GM12875 (cell line): ENCODE measurements around the gene CACNA2D3.

ENCODE experiments used
- H3K4me3 ChIP-seq: one replicate; pipeline ENCODE4 v1.5.1; 2011; ENCODE audit warnings: low read depth, low read length, control low read depth
- TF ChIP-seq, protein P1 (sequence below): IDR thresholded peaks from 2 replicates; pipeline ENCODE4 v1.5.1; 2011; ENCODE audit warnings: low read depth, mild to moderate bottlenecking, control low read depth, inconsistent platforms, low read length, moderate library complexity, borderline replicate concordance; ENCODE audit not compliant: insufficient read depth

Gene CACNA2D3

DNA sequence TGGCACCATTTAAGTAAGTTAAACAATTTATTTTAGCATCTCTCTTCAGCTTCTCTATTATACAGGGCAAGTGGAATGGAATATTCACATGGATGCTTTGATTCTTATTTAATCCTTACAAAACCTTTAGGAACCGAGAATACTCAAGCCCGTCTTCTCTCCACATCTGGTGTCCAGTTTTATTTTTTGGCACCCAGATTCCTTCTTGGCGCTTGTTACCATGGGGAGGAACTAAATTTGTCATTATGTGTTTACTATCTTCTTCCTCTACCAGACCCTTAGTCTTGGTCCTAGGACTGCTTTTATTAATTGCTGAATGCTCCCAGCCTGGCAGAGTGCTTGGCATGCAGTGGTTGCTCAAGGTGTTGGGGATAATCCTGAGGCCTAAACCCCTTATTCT is 138.8 kb downstream of the CACNA2D3 start:
- TF ChIP-seq, protein P1, sequence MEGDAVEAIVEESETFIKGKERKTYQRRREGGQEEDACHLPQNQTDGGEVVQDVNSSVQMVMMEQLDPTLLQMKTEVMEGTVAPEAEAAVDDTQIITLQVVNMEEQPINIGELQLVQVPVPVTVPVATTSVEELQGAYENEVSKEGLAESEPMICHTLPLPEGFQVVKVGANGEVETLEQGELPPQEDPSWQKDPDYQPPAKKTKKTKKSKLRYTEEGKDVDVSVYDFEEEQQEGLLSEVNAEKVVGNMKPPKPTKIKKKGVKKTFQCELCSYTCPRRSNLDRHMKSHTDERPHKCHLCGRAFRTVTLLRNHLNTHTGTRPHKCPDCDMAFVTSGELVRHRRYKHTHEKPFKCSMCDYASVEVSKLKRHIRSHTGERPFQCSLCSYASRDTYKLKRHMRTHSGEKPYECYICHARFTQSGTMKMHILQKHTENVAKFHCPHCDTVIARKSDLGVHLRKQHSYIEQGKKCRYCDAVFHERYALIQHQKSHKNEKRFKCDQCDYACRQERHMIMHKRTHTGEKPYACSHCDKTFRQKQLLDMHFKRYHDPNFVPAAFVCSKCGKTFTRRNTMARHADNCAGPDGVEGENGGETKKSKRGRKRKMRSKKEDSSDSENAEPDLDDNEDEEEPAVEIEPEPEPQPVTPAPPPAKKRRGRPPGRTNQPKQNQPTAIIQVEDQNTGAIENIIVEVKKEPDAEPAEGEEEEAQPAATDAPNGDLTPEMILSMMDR, result no peak
- no peak overlapping the region for H3K4me3 ChIP-seq

DNA sequence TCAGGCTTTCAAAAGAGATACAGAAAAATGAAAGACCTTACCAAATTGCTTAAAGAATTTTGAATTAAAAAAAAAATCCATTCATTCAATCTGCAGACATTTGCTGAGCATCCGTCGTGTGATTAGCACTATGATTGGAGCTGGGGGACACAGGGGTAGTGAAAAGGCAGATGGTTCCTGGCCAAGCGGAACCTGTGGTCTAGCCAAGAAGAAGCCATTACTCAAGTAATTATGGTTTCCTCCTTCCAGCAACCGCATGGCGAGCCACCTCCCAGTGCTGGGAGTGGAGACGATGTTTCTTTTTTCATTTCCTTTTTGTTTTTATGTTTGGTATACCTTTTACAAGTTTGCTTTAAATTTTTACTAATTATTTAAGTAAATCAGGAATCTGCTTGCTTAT is 140.2 kb downstream of the CACNA2D3 start:
- TF ChIP-seq, protein P1, result no peak
- H3K4me3 ChIP-seq, result no peak overlapping the region

DNA sequence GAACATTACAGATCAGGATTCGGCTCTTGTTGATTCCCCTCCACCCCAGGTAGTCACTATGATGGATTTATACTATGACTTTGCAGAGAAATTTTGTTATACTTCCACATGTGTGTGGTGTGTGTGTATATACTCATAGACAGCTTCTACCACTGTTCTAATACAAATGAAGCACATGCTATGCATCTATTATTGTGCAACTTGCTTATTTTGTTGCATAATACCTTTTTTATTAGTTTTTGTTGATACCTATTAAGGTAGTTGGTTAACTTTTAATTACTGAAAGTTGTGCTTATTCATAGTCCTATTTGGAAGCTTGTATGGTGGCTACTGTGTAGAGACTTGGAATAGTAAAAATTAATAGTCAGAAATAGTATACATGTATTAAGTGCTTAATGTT is 140.6 kb downstream of the CACNA2D3 start:
- TF ChIP-seq, protein P1, result no peak
- no peak overlapping the region for H3K4me3 ChIP-seq

DNA sequence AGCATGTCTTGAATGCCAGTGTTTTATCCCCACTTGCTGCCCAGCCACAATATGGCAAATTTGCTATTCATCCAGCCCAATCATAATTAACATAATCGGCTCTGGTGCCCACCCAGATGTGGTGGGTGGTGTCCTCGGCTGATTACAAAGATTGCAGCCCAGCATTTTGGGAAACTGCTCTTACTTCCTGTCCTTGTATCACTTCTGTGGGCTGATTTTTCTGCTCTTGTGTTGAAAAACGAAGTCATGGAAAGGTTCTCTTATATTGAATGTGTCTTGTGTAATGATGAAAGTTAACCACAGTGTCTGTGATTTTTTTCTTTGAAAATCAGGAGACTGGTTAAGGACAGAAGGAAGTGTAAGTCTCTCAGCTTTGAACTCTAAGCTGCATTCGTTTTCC is 141.7 kb downstream of the CACNA2D3 start:
- TF ChIP-seq, protein P1, result no peak
- H3K4me3 ChIP-seq, result no peak overlapping the region

DNA sequence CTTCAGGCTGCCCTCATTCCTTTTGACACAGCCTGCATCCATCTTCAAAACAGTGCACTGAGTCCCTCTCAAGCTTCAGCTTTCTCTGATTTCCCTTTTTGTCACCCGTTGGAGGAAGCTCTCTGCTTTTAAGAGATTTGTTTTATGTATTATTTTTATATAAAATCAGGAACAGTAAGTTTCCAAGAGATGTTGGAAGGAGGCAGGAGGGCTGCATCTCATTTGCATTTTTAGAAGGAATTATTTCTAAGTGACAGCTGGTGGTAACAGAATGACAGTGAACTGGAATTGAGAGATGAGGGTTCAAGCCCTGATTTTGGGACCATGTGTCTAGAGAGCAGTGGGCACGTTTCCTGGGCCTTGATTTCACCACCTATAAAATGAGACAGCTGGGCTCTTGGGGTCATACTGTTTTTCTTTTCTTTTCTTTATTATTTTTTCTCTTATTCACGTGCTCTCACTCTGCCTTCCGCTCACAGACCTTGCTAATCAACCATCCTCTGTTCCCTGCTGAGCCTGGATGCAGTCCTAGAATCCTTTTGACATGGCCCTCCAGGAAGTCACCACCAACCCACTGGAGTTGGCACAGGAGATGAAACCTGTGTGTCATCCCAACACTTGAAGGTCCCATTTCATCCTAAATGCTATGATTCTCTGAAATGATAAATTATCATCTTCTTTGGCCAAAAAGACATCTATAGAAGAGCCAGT is 148.6 kb downstream of the CACNA2D3 start:
- no peak overlapping the region for H3K4me3 ChIP-seq
- TF ChIP-seq, protein P1, result no peak

DNA sequence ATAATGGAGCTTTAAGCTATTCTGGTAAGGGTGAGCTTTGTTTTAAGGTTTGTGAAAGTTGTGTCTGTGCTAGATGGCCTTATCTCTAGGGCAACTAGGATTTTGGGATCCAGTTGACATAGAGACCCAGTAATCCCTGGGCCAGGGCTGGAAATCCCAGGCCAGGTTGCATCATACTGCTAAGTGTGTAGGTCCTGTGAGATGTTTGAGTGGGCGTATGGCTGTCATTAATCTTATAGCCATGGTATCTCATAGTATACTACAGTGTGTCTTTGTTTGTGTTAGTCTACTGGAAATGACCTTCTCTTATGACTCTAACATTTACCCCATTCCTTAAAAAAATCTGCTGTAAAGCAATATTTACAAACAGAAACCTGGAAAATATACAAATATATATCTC is 151.4 kb downstream of the CACNA2D3 start:
- H3K4me3 ChIP-seq, result no peak overlapping the region
- TF ChIP-seq, protein P1, result no peak

DNA sequence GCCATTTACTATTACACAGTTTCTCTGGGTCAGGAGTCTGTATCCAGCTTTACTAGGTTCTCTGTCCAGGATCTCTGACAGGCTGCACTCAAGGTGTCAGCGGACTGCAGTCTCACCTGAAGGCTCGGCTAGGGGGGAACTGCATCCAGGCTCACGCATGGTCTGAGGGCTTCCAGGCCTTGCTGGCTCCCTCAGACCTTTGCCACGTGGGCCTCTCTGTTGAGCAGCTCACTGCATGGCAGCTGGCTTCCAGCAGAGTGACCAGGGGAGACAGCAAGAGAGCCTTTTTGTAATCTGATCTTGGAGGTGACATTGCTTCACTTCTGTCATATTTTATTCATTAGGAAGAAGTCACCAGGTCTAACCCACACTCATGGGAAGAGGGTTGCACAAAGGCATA is 152.3 kb downstream of the CACNA2D3 start:
- TF ChIP-seq, protein P1, result no peak
- H3K4me3 ChIP-seq, result no peak overlapping the region
